NK-92 (cell line): ENCODE results near the gene CCDC117.

Experiments used
- DNase-seq: peaks from one replicate; lab custom pipeline; 2025; ENCODE audit not compliant: unreplicated experiment; lab: John Stamatoyannopoulos, UW

Gene CCDC117

GRCh38 chr22:28769394-28770085 is 3.0 kb upstream of the CCDC117 start:
- DNase-seq = no peak

DNA sequence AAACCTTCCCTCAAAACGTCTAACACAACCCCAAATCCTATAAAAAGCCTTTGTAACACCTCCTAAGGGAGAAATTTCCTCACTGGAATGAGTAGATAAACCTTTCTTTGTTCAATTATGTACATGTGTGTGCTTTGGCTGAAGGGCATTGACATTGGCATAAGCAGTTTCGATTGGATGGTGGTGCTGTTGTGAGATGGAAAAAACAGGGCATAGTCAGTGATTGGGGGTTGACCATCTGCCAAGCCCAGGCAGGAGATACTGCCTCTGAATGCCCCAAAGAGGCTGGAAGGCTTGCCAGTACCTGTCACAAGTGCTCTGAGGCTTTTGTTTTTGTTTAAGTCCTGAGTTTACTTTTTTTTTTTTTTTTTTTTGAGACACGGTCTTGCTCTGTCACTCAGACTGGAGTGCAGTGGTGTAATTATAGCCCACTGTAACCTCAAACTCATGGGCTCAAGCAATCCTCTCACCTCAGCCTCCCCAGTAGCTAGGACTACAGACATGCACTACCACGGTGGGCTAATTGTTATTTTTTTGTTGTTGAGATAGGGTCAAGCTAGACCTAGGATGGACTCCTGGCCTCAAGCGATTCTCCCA is 1.2 kb upstream of the CCDC117 start:
- DNase-seq = no peak

DNA sequence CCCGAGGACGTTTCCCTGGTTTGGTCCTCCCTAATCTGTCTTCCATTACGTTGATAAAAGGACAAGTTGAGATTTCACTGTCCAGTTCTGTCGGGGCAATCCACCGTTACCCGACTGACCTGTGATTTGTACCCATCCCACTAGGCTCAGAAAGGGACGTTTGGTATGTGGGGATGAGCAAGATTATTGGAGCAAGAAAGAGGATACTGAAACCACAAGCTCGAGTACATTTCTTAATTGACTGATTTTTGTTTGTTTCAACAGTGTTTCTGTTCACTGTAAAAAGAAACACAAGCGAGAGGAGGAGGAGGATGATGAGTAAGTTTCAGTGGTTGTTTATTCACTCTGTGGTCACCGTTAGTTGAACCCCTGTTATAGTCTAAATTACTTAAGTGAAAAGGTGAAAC is 969 bp downstream of the CCDC117 start:
- no peak for DNase-seq

DNA sequence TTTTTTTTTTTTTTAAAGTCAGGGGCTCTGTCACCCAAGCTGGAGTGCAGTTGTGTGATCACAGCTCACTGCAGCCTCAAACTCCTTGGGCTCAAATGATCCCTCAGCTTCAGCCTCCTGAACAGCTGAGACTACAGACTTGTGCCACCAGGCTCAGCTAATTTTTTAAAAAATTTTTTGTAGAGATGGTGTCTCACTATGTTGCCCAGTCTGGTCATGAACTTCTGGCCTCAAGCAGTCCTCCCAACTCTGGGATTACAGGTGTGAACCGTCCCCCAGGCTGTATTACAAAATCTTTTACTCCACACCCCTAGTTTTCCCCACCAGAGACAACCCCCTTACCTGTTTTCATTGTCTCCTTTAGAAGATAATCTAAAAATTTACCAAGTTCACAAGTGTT is 1.9 kb downstream of the CCDC117 start:
- DNase-seq = no peak

GRCh38 chr22:28779833-28780232 is 7.3 kb downstream of the CCDC117 start:
- no peak for DNase-seq

DNA sequence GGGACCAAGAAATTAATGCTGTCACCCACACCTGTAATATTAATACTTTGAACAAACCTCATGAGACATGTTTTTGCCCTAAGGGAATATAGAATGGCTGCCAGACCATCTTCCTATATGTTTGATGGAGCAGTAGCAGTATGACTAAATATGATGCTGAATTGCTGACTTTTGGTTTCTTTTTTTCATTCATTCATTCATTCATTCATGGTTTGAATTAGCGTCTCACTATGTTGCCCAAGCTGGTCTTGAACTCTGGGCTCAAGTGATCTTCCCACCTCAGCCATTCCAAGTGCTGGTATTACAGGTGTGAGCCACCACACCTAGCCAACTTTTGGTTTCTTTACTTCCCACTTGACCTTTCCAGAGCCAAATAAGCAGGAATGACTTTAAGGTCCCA is 7.8 kb downstream of the CCDC117 start:
- DNase-seq = no peak

DNA sequence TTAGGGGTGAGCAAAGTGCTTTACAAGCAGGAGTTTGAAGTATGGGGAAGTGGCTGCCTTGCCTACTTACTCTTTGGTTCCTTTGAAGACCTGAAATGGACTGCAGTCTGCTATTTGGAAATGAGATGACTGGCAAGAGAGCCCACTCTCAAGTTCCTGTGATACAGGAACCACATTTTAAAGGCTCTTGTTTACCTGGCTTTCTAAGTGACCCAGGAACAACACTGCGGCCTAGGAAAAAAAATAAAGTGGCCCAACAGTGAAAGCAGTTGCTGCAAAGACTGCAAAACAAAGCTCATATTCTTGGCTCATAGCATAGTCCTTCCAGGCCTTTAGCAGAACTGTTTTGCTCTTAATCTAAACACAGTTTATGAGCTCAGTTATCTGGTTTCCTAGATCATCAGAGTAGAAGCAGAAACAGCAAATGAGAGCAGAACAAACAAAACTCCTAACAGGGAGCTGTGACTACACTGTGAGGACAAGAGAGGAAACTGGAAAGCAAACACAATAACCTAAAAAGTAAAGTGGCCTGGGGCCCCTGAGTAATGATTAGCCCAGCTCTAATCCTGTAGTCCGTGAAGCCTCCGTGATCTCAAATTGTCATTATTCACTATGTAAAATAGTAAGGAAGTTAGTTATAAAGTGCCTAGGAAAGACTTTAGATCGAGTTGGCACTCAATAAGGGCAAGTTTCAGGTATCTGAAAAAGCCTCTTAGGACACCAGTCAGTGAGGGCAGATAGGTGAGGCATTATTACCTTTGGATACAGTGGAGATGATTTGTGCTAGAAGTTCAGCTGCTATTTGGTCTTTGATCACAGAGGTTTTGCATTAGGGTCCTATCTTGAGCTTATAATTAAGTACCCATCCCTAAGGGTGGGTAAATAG is 11.5 kb downstream of the CCDC117 start:
- no peak for DNase-seq

DNA sequence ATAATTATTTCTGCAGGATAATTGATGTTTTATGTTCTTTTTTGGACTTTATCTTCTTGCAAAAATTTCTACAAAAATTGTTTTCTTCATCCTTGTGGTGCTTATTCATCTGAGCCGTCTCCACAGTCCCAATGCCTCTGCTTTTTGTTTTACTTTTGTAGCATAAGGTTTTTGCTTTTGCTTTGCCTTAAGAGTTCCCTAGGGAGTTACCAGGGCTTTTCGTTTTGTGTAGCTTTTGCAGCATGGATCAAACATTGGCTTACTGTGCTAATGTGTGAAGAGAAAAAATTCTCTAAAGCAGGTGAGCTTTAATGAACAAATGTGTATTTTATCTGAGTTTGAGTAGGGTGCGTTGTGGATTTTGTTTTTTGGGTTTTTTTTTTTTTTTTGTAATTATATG is 16.1 kb downstream of the CCDC117 start:
- no peak for DNase-seq

DNA sequence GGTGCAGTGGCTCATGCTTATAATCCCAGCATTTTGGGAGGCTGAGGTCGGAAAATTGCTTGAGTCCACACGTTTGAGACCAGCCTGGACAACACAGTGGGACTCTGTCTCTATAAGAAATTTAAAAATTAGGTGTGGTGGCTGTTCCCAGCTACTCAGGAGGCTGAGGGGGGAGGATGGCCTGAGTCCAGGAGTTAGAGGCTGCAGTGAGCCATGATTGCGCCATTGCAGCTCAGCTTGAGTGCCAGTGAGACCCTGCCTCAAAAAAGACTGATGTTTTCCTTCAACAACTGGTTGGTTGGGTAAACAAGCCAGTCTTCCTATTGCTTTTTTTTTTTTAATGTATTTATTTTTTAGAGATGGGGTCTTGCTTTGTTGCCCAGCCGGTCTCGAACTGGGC is 18.6 kb downstream of the CCDC117 start:
- no peak for DNase-seq

DNA sequence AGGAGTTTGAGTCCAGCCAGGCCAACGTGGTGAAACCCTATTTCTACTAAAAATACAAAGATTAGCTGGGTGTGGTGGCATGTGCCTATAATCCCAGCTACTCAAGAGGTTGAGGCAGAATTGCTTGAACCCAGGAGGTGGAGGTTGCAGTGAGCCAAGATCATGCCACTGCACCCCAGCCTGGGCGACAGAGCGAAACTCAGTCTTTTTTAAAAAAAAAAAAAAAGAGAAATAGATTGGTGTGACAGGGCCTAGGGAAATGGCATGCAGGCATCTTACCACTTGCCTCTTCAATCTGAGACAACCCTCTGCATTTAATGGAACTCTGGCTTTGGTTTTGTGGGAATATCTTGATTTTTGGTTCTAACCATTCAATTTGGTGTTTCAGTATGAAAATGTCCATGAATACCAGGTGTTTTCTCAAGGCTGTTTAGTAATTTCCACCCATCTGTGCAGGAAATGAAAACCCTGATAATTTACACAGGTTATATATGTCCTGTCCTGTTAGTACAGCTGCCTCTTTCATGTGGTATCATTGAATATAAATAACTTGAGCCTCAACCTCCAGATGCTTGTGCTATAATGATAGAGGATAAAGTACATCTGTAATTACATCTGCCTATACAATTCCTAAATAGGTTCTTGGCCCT is 19.5 kb downstream of the CCDC117 start:
- DNase-seq = no peak

DNA sequence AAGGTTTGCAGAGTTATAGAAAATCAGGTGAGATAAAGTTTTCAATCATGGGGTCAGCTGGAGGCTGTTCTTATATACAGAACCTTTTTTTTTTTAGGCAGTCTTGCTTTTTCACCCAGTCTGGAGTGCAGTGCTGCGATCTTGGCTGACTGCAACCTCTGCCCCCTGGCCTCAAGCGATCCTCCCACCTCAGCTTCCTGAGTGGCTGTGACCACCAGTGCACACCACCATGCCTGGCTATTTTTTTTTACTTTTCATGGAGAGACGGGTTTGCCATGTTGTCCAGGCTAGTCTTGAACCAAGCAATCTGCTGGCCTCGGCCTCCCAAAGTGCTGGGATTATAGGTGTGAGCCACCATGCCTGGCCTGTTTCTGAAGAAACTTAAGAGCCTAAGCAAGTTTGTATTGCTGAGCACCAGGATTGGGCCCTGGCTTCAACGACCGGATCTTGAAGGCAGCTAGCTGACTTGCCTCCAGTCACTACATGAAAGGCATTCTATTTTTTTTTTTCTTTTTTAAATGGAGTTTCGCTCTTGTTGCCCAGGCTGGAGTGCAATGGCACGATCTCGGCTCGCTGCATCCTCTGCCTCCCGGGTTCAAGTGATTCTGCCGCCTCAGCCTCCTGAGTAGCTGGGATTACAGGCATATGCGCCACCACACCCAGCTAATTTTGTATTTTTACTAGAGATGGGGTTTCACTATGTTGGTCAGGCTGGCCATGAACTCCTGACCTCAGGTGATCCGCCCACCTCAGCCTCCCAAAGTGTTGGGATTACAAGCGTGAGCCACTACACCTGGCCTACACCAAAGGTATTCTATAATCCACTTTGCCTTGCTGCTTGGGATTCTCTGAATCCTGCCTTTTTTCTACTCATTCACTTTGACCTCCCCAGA is 20.2 kb downstream of the CCDC117 start:
- no peak for DNase-seq

- no peak for DNase-seq
Measured at GRCh38 chr22:28793976-28794584, 21.6 kb downstream of the CCDC117 start.

GRCh38 chr22:28795071-28795693 is 22.7 kb downstream of the CCDC117 start:
- DNase-seq = no peak

- no peak for DNase-seq
Measured at GRCh38 chr22:28795932-28796856, 23.7 kb downstream of the CCDC117 start.

DNA sequence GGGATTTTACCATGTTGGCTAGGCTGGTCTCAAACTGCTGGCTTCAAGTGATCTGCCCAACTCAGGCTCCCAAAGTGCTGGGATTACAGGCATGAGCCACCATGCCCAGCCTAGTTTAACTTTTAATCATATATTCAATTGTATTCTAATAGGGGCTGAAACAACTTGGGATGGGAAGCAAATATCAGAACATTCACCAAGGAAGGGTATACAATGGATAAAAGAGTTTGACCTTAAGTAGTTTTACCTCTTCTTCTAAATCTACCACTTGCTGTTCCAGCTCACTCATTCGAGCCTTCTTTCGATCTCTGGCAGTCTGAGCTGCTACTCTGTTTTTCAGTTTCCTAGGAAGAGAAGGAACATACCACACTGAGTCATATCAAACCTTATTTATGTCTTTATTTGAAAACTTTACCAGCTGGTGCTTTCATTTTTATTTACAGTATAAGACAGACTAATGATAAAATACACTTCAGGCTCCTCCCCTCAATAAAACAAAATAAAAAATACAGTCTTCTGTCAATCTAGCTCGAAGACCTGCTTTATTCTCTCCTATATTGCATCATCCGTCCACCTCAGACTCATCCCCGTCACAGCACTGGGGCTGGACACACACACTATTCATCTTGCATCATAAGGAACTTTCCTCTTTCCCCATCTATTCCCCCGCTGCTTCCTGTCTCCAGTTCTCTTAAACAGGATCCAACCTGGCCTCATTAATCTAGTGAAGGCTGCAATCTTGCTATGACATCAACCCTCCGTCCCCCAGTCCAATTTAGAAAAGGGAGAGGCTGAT is 26.5 kb downstream of the CCDC117 start:
- no peak for DNase-seq

DNA sequence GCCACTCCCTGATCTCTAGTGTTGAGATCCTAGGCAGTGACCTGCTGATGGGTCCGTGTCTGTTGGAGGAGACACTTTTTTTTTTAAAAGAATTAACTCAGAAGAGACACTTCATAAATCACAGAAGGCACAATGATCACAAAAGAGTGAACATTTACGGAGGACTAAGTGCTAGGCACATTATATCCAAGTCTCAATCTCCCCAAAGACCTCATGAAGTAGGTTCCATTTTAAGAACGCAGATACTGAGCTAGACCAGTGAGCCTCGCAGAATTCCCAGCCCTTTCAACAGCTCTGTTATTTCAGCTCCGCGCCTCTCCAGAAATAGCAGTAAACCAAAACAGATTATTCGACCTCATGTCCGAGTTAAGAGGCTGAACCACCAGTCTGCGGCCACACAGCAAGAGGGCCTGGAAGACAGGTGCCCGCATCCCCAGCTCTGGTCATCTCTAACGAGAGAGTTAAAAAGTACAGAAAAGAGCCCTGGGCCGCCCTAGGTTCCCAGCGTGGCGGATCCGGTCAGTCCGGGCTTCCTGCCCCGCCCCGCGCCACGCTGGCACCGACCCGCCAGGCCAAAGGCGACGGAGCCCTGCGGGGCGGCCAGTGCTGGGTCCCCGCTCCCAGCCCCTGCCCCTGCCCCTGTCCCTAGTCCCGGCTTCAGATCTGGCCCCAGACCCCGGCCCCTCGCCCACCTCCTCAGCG is 27.3 kb downstream of the CCDC117 start:
- no peak for DNase-seq
